Measurements from ENCODE around the gene ISOC1. TPM values are rescaled to one million over a fixed set of nuclear protein-coding genes. Genes with fewer than 3 reads are reported as not detected.

Gene ISOC1
- polyA plus RNA-seq, 1 donor from 2014 or later, result 34.0 TPM

DNA sequence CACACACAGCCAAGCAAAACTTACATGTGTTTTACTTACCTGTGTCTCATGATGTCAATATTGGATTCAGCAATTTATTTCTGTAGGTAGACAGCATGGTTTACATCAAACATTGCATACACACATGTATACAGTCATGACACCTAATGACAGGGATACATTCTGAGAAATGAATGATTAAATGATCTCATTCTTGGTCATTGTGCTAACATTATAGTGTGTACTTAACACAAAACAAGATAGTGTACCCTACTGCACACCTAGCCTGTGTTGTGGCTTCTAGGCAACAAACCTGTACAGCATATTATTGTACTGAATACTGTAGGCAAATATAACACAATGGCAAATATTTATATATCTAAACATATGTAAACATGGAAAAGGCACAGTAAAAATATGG lies 28.0 kb downstream of the ISOC1 start:
- H4K20me1 ChIP-seq (ENCODE audit: insufficient read depth), result no peaks in the 10 kb centered on the region
- H3K9me3 ChIP-seq (ENCODE audit: low read length), result no peaks in the 10 kb centered on the region
- TF ChIP-seq SMC3 (conservative IDR thresholded peaks at IDR 0.05; ENCODE audit: poor library complexity) (no peak), EZH2 (IDR thresholded peaks at IDR 0.05; ENCODE audit: borderline replicate concordance, insufficient read depth, low read length, poor library complexity, severe bottlenecking) (no peak), RAD21 (conservative IDR thresholded peaks at IDR 0.05) (no peak), MXI1 (conservative IDR thresholded peaks at IDR 0.05; ENCODE audit: poor library complexity, severe bottlenecking) (no peak), EP300 (conservative IDR thresholded peaks at IDR 0.05; ENCODE audit: poor library complexity, severe bottlenecking) (no peak), POLR2AphosphoS5 (IDR thresholded peaks at IDR 0.05) (no peak), TAF1 (IDR thresholded peaks at IDR 0.05; ENCODE audit: low read depth) (no peak)
- TF ChIP-seq, protein P1, sequence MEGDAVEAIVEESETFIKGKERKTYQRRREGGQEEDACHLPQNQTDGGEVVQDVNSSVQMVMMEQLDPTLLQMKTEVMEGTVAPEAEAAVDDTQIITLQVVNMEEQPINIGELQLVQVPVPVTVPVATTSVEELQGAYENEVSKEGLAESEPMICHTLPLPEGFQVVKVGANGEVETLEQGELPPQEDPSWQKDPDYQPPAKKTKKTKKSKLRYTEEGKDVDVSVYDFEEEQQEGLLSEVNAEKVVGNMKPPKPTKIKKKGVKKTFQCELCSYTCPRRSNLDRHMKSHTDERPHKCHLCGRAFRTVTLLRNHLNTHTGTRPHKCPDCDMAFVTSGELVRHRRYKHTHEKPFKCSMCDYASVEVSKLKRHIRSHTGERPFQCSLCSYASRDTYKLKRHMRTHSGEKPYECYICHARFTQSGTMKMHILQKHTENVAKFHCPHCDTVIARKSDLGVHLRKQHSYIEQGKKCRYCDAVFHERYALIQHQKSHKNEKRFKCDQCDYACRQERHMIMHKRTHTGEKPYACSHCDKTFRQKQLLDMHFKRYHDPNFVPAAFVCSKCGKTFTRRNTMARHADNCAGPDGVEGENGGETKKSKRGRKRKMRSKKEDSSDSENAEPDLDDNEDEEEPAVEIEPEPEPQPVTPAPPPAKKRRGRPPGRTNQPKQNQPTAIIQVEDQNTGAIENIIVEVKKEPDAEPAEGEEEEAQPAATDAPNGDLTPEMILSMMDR (IDR thresholded peaks at IDR 0.05; ENCODE audit: poor library complexity, severe bottlenecking), result no peak
- TF ChIP-seq, protein P2, sequence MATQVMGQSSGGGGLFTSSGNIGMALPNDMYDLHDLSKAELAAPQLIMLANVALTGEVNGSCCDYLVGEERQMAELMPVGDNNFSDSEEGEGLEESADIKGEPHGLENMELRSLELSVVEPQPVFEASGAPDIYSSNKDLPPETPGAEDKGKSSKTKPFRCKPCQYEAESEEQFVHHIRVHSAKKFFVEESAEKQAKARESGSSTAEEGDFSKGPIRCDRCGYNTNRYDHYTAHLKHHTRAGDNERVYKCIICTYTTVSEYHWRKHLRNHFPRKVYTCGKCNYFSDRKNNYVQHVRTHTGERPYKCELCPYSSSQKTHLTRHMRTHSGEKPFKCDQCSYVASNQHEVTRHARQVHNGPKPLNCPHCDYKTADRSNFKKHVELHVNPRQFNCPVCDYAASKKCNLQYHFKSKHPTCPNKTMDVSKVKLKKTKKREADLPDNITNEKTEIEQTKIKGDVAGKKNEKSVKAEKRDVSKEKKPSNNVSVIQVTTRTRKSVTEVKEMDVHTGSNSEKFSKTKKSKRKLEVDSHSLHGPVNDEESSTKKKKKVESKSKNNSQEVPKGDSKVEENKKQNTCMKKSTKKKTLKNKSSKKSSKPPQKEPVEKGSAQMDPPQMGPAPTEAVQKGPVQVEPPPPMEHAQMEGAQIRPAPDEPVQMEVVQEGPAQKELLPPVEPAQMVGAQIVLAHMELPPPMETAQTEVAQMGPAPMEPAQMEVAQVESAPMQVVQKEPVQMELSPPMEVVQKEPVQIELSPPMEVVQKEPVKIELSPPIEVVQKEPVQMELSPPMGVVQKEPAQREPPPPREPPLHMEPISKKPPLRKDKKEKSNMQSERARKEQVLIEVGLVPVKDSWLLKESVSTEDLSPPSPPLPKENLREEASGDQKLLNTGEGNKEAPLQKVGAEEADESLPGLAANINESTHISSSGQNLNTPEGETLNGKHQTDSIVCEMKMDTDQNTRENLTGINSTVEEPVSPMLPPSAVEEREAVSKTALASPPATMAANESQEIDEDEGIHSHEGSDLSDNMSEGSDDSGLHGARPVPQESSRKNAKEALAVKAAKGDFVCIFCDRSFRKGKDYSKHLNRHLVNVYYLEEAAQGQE (IDR thresholded peaks at IDR 0.05; ENCODE audit: borderline replicate concordance), result no peak
- no peaks in the 10 kb centered on the region for H3F3A ChIP-seq (ENCODE audit: insufficient read depth, low read length, poor library complexity, severe bottlenecking)
- no peak overlapping the region for H3K4me3 ChIP-seq (ENCODE audit: low read length)
- no peaks in the 10 kb centered on the region for H3K27me3 ChIP-seq (ENCODE audit: insufficient read depth, low read depth, low read length)
- H3K4me2 ChIP-seq (ENCODE audit: low read length), result no peak overlapping the region
- H3K79me2 ChIP-seq (replicated peaks; ENCODE audit: insufficient read depth, low read length), result no peaks in the 10 kb centered on the region
- H3K9ac ChIP-seq (ENCODE audit: low read length), result no peak overlapping the region
- no peaks in the 10 kb centered on the region for H3K36me3 ChIP-seq (ENCODE audit: insufficient read depth, low read length)
- no peaks in the 10 kb centered on the region for H3K9me2 ChIP-seq (ENCODE audit: insufficient read depth, low read length)
- no peak overlapping the region for H2AFZ ChIP-seq (ENCODE audit: low read depth, low read length)
- H3K27ac ChIP-seq (ENCODE audit: low read length), result no peak overlapping the region

DNA sequence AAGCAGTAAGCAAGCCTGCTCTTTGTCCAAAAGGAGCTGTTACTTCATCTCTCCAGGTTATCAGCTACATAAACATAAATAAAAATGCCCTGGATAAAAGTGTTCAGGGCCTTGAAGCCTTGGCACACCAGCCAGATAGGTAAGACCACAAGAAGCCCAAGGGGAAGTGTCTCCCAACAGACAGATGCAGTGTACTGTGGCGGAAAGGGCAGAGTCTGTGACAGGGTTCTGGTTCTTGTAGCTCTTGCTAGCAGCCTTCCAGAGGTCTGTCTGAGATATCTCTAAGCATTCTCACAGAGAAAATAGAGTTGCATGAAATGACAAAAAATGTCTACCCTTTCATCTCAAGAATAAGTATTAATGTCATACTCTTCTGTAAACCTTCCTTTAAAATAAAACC lies 30.1 kb downstream of the ISOC1 start:
- Histone ChIP-seq H3K9me2 (ENCODE audit: insufficient read depth, low read length) (no peaks in the 10 kb centered on the region), H2AFZ (ENCODE audit: low read depth, low read length) (no peak overlapping the region), H3F3A (ENCODE audit: insufficient read depth, low read length, poor library complexity, severe bottlenecking) (no peaks in the 10 kb centered on the region), H3K4me3 (ENCODE audit: low read length) (no peak overlapping the region), H3K36me3 (ENCODE audit: insufficient read depth, low read length) (no peaks in the 10 kb centered on the region), H3K79me2 (replicated peaks; ENCODE audit: insufficient read depth, low read length) (no peaks in the 10 kb centered on the region), H3K27me3 (ENCODE audit: insufficient read depth, low read depth, low read length) (no peaks in the 10 kb centered on the region), H3K9ac (ENCODE audit: low read length) (no peak overlapping the region), H3K9me3 (ENCODE audit: low read length) (no peaks in the 10 kb centered on the region), H3K27ac (ENCODE audit: low read length) (no peak overlapping the region), H4K20me1 (ENCODE audit: insufficient read depth) (no peaks in the 10 kb centered on the region), H3K4me2 (ENCODE audit: low read length) (no peak overlapping the region)
- no peak for TF ChIP-seq EZH2 (IDR thresholded peaks at IDR 0.05; ENCODE audit: borderline replicate concordance, insufficient read depth, low read length, poor library complexity, severe bottlenecking)
- no peak for TF ChIP-seq EP300 (conservative IDR thresholded peaks at IDR 0.05; ENCODE audit: poor library complexity, severe bottlenecking)
- TF ChIP-seq RAD21 (conservative IDR thresholded peaks at IDR 0.05), result no peak
- TF ChIP-seq, protein P1 (IDR thresholded peaks at IDR 0.05; ENCODE audit: poor library complexity, severe bottlenecking), result no peak
- no peak for TF ChIP-seq TAF1 (IDR thresholded peaks at IDR 0.05; ENCODE audit: low read depth)
- TF ChIP-seq, protein P2 (IDR thresholded peaks at IDR 0.05; ENCODE audit: borderline replicate concordance), result no peak
- TF ChIP-seq SMC3 (conservative IDR thresholded peaks at IDR 0.05; ENCODE audit: poor library complexity), result no peak
- no peak for TF ChIP-seq POLR2AphosphoS5 (IDR thresholded peaks at IDR 0.05)
- no peak for TF ChIP-seq MXI1 (conservative IDR thresholded peaks at IDR 0.05; ENCODE audit: poor library complexity, severe bottlenecking)

All from neural cell (in vitro differentiated cells).